B cell (primary cell): ENCODE results near the gene CPS1. TPM values are rescaled to one million over a fixed set of nuclear protein-coding genes. Genes with fewer than 3 reads are reported as not detected.

ENCODE experiments used
- ATAC-seq: fragments of 200-7000 bp; cut with Tn5 transposase; one replicate; pipeline ENCODE4 v1.10.0; 2021; ENCODE audit warnings: low read depth, mild to moderate bottlenecking, moderate number of reproducible peaks, moderate library complexity
- CTCF ChIA-PET: fragments of 350-600 bp; sonication (Branson Sonifier 250); formaldehyde crosslinking; loops from one replicate; lab custom pipeline; 2021; ENCODE audit warnings: antibody characterized with exemption, inconsistent platforms; lab: Charles Lee
- POLR2A ChIA-PET: fragments of 350-600 bp; sonication (Branson Sonifier 250); formaldehyde crosslinking; loops from one replicate; lab custom pipeline; 2021; ENCODE audit warnings: antibody characterized with exemption; lab: Charles Lee
- DNase-seq: peaks from one replicate; pipeline ENCODE4 v3.0.0; 2013
- H2AFZ ChIP-seq: 2 replicates; pipeline ENCODE4 v1.6.1; 2012; ENCODE audit warnings: mild to moderate bottlenecking, low read depth, low read length; ENCODE audit not compliant: insufficient read depth, poor library complexity, severe bottlenecking
- H3K27ac ChIP-seq, 2 donors: 1 replicate in 1 of 2; 2 replicates in 1 of 2; pipeline ENCODE4 v1.5.1; 2012 to 2013; ENCODE audit warnings: low read length in 2 of 2, mild to moderate bottlenecking in 2 of 2, moderate library complexity in 1 of 2
- H3K27me3 ChIP-seq, 4 experiments: fragments of 200-600 bp in 1 of 4; sonication (generic) in 1 of 4; replicated peaks in 1 of 4; 1 replicate in 2 of 4; 2 replicates in 2 of 4; pipeline versions ENCODE4 v1.6.1 to v1.7.0; 2013 to 2016; ENCODE audit warnings: low read length in 3 of 4, mild to moderate bottlenecking in 2 of 4, mixed read lengths in 1 of 4, moderate library complexity in 1 of 4; ENCODE audit not compliant: insufficient read depth in 4 of 4, control insufficient read depth in 3 of 4; ENCODE audit errors: control extremely low read depth in 1 of 4
- H3K36me3 ChIP-seq, 2 experiments: replicated peaks in 1 of 2; 1 replicate in 1 of 2; 2 replicates in 1 of 2; pipeline versions ENCODE4 v1.6.1 to v1.7.1; 2013; ENCODE audit warnings: low read length in 1 of 2; ENCODE audit not compliant: insufficient read depth in 2 of 2, control insufficient read depth in 1 of 2; ENCODE audit errors: control extremely low read depth in 1 of 2, extremely low read depth in 1 of 2
- H3K4me1 ChIP-seq, 2 donors: fragments of 200-600 bp in 1 of 2; sonication (generic) in 1 of 2; 1 replicate in 1 of 2; 2 replicates in 1 of 2; pipeline versions ENCODE4 v1.5.1 to v1.6.1; 2013 to 2017; ENCODE audit warnings: low read length in 2 of 2; ENCODE audit not compliant: control insufficient read depth in 2 of 2, insufficient read depth in 2 of 2
- H3K4me2 ChIP-seq: replicated peaks from 2 replicates; pipeline ENCODE3; 2012; ENCODE audit warnings: mild to moderate bottlenecking, low read depth, low read length; ENCODE audit not compliant: poor library complexity, severe bottlenecking
- H3K4me3 ChIP-seq, 5 experiments: fragments of 200-600 bp in 1 of 5; sonication (generic) in 1 of 5; 1 replicate in 3 of 5; 2 replicates in 2 of 5; pipeline versions ENCODE4 v1.5.1 to v1.7.0; 2011 to 2016; ENCODE audit warnings: low read length in 4 of 5, mild to moderate bottlenecking in 4 of 5, low read depth in 2 of 5, control low read depth in 1 of 5, moderate library complexity in 1 of 5; ENCODE audit not compliant: insufficient read depth in 1 of 5; ENCODE audit errors: control extremely low read depth in 1 of 5, extremely low read depth in 1 of 5
- H3K79me2 ChIP-seq: fragments of 200-600 bp; sonication (generic); one replicate; pipeline ENCODE4 v1.6.0; 2016; ENCODE audit warnings: low read length; ENCODE audit not compliant: control insufficient read depth, insufficient read depth
- H3K9ac ChIP-seq: fragments of 200-600 bp; sonication (generic); 2 replicates; pipeline ENCODE4 v1.6.1; 2017; ENCODE audit warnings: mild to moderate bottlenecking, low read length, moderate library complexity
- H3K9me3 ChIP-seq, 3 donors: one replicate each; pipeline versions ENCODE4 v1.6.1 to v1.7.1; 2013; ENCODE audit warnings: low read length in 2 of 3; ENCODE audit not compliant: control insufficient read depth in 2 of 3, insufficient read depth in 1 of 3; ENCODE audit errors: control extremely low read depth in 1 of 3
- H4K20me1 ChIP-seq: 2 replicates; pipeline ENCODE4 v1.6.0; 2012; ENCODE audit warnings: mild to moderate bottlenecking, low read length; ENCODE audit not compliant: insufficient read depth, control insufficient read depth, poor library complexity, severe bottlenecking
- H3K27ac Mint-ChIP-seq: one replicate; pipeline ENCODE4 v1.8.0; 2021; ENCODE audit warnings: mixed read lengths
- H3K27me3 Mint-ChIP-seq: one replicate; pipeline ENCODE4 v1.8.0; 2021; ENCODE audit warnings: mixed read lengths
- H3K4me1 Mint-ChIP-seq: one replicate; pipeline ENCODE4 v1.8.0; 2021; ENCODE audit warnings: mixed read lengths
- H3K4me3 Mint-ChIP-seq: one replicate; pipeline ENCODE4 v1.8.0; 2021; ENCODE audit warnings: mixed read lengths
- H3K9me3 Mint-ChIP-seq: one replicate; pipeline ENCODE4 v1.8.0; 2022; ENCODE audit warnings: mixed read lengths; ENCODE audit not compliant: insufficient read depth
- CTCF ChIP-seq: fragments of 200-600 bp; IDR thresholded peaks from one replicate; pipeline ENCODE4 v1.8.0; 2022; ENCODE audit warnings: antibody characterized with exemption, mild to moderate bottlenecking
- EZH2 ChIP-seq: IDR thresholded peaks from 2 replicates; pipeline ENCODE4 v1.6.1; 2012; ENCODE audit warnings: borderline replicate concordance, low read depth, mild to moderate bottlenecking, moderate library complexity, low read length; ENCODE audit not compliant: insufficient read depth, poor library complexity, severe bottlenecking
- WGBS: methylation state at CpG from one replicate; pipeline ENCODE4 v1.1.5; 2013; ENCODE audit warnings: missing lambda C conversion rate; ENCODE audit not compliant: insufficient coverage; 5-methylcytosine and 5-hydroxymethylcytosine counted together
- intact Hi-C: fragments of 100-400 bp; cut with micrococcal nuclease; formaldehyde crosslinking; loops from one replicate; pipeline ENCODE4 v1.10.0; 2022
- polyA plus RNA-seq: library from polyadenylated mRNA; depleted of rRNA; stranded (reverse); fragments of >200 nt; gene quantifications from 2 replicates; pipeline ENCODE4 v1.2.3, GENCODE V29; 2012
- total RNA-seq, 2 donors: library from RNA; stranded (reverse); fragments of 120-200 nt in 1 of 2; gene quantifications; 1 replicate in 1 of 2; 2 replicates in 1 of 2; pipeline versions ENCODE4 v1.2.3 to v1.2.4, GENCODE V29; 2013 to 2022

CPS1 gene
- total and polyA plus RNA-seq, 2 donors (not counting 1 experiment from before 2014, with no cell fraction given) = 0.12 to 0.25 TPM

GRCh38 chr2:210722092-210722491 lies 165.7 kb downstream of the CPS1 start:
- ChIA-PET CTCF (no interaction called here), POLR2A (no interaction called here)
- no peak overlapping the region for H3K9ac ChIP-seq

DNA sequence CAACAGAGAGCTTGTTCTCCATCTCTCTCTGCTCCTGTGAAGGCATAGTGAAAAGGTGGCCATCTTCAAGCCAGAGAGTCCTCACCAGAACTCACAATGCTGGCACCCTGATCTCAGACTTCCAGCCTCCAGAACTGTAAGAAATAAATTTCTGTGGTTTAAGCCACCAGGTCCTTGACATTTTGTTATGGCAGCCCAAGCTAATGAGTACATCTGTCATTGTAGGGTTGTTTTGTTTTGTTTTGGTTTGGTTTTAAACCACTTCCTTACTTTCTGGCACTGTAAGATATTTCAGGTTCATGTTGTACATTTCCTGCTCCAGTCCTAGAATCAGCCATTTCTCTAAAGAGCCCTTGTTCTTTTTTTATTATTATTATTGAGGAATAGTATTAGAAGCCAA lies 171.2 kb downstream of the CPS1 start:
- Histone ChIP-seq H3K79me2 (no peaks in the 10 kb centered on the region), H4K20me1 (no peaks in the 10 kb centered on the region), H2AFZ (no peak overlapping the region), H3K27ac (no peak overlapping the region), H3K27me3 (no peaks in the 10 kb centered on the region), H3K9me3 (no peaks in the 10 kb centered on the region), H3K4me1 (no peaks in the 10 kb centered on the region), H3K36me3 (no peaks in the 10 kb centered on the region), H3K4me2 (no peak overlapping the region), H3K9ac (no peak overlapping the region), H3K4me3 (no peak overlapping the region)
- Mint-ChIP-seq H3K4me3 (no peak overlapping the region), H3K27ac (no peak overlapping the region), H3K27me3 (no peaks in the 10 kb centered on the region), H3K9me3 (no peaks in the 10 kb centered on the region), H3K4me1 (no peaks in the 10 kb centered on the region)
- ChIA-PET CTCF (no interaction called here), POLR2A (no interaction called here)
- TF ChIP-seq EZH2 (no peak), CTCF (no peak)
- intact Hi-C loops = no loop called here
- ATAC-seq = no peak
- no peak for DNase-seq

More at GRCh38 chr2:210722092-210722491, 165.7 kb downstream of the CPS1 start:
- WGBS = 100% methylated on average over 1 of the region's 3 CpGs
- Histone ChIP-seq H3K79me2 (no peaks in the 10 kb centered on the region), H3K9me3 (no peaks in the 10 kb centered on the region), H3K27me3 (no peaks in the 10 kb centered on the region), H3K27ac (no peak overlapping the region), H2AFZ (no peak overlapping the region), H3K4me2 (no peak overlapping the region), H3K4me3 (no peak overlapping the region), H3K4me1 (no peaks in the 10 kb centered on the region), H4K20me1 (no peaks in the 10 kb centered on the region), H3K36me3 (no peaks in the 10 kb centered on the region)
- no peaks in the 10 kb centered on the region for H3K27me3 Mint-ChIP-seq
- ATAC-seq (no peak), DNase-seq (no peak)
- TF ChIP-seq EZH2 (no peak), CTCF (no peak)
- H3K9me3 Mint-ChIP-seq = no peaks in the 10 kb centered on the region
- H3K4me3 Mint-ChIP-seq = no peak overlapping the region
- no peaks in the 10 kb centered on the region for H3K4me1 Mint-ChIP-seq
- no peak overlapping the region for H3K27ac Mint-ChIP-seq
- intact Hi-C loops = no loop called here

Other genes starting within 250 kb of the CPS1 start
- not detected in 2 replicates for gene MYL1, start 241.4 kb upstream of the CPS1 start, total RNA-seq
- not detected in 2 replicates for gene MYL1, start 241.4 kb upstream of the CPS1 start, polyA plus RNA-seq
- gene LANCL1, start 79.8 kb upstream of the CPS1 start, total RNA-seq = 26.8 and 30.0 TPM in 2 replicates
- gene LANCL1, start 79.8 kb upstream of the CPS1 start, polyA plus RNA-seq = 14.8 and 20.1 TPM in 2 replicates